ENCODE data around the gene DHDH.
A peak's percentile ranks its signal among the peaks of the same experiment; 100 is the strongest.
"Not testable (repeated sequence)": the region's sequence is repeated elsewhere in the genome, so short reads cannot be mapped to it uniquely, and the experiment has no call there.

Gene DHDH

DNA sequence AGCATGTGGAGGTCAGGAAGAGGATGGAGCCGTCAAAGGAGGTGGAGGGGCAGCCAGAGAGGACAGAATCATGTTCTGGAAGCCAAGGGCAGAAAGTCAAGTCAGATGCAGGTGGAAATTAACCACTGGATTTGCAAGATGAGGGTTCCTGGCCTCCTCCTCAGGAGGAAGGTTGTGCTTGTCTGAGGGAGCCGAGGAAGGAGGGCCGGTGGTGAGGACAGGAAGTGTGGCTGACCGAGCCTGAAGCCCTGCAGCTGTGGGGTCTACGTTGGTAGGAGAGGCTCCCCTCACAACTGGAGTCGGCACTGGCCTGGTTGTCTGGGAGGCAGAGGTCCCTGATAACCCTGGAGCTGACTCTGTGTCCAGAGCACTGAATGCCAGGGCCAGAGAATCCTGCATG is 15.4 kb upstream of the DHDH start:
- DNase-seq, result no peak

DNA sequence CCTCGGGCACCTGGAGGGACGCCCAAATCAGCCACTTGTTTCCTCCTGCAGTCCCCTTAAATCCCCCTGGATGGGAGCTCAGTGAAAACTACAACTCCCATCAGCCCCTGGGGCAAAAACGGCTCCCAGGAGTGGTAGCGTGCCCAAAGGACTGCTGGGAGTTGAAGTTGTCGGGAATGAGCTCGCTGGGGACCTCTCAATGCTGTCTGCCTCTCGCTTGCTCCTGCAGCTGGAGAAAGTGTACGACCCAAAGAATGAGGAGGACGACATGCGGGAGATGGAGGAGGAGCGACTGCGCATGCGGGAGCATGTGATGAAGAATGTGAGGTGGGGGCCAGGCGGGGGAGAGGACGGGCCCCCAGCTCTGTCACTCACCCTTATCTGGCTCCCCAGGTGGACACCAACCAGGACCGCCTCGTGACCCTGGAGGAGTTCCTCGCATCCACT is 14.7 kb upstream of the DHDH start:
- peak in 1 of 2 experiments; percentile 13 for DNase-seq

DNA sequence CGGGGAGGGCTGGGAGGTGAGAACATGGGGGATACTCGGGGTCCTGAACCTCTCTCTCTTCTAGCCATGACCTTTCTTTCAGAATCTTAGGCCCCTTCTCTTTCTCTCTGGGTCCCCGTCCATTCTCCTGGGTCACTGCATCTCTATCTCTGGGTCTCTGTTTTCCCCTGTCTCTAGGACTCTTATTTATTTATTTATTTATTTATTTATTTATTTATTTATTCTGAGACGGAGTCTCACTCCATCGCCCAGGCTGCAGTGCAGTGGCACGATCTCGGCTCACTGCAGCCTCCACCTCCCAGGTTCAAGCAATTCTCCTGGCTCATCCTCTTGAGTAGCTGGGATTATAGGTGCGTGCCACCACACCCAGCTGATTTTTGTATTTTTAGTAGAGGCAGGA is 14.2 kb upstream of the DHDH start:
- not testable (repeated sequence) for DNase-seq

DNA sequence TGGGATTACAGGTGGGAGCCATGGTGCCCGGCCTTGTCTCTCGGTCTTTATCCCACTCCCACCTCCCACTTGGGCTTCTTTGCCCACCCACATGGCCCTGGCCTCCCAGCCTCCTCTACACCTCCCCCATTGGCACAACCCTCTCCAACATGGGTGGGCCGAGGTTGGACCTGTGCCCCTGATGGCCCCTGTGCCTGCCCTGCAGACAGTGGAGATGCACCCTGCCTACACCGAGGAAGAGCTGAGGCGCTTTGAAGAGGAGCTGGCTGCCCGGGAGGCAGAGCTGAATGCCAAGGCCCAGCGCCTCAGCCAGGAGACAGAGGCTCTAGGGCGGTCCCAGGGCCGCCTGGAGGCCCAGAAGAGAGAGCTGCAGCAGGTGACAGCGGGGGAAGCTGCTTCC is 12.6 kb upstream of the DHDH start:
- DNase-seq, result no peak

- DNase-seq, result no peak
Observed at GRCh38 chr19:48921721-48922500, 11.6 kb upstream of the DHDH start.

- DNase-seq, result no peak
Observed at GRCh38 chr19:48922548-48923490, 10.7 kb upstream of the DHDH start.

GRCh38 chr19:48925240-48925843 is 8.2 kb upstream of the DHDH start:
- no peak for DNase-seq

DNA sequence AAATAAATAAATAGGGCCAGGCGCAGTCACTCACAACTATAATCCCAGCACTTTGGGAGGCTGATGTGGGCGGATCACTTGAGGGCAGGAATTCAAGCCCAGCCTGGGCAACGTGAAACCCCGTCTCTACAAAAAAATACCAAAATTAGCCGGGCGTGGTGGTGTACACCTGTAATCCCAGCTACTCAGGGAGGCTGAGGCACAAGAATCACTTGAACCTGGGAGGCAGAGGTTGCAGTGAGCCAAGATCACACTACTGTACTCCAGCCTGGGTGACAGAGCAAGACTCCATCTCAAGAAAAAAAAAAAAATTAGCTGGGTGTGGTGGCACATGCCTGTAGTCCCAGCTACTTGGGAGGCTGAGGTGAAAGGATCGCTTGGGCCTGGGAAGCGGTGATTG is 7.6 kb upstream of the DHDH start:
- DNase-seq, result not testable (repeated sequence)

DNA sequence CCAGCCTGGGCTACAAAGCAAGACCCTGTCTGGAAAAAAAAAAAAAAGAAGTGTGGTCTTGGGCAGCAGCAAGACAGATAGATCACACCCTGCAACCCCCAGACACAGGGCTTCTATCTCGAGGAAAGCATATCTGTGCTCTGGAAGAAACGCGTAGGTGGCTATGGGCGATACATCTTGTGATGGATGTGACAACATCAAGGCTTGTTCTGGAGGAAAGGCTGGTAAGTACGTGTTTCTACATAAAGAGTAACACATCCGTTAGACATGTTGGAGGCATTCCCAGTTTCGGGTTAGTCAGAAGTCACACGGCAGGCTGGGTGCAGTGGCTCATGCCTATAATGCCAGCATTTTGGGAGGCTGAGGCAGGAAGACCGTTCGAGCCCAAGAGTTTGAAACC is 6.6 kb upstream of the DHDH start:
- DNase-seq, result peak in 1 of 2 experiments; percentile 19

DNA sequence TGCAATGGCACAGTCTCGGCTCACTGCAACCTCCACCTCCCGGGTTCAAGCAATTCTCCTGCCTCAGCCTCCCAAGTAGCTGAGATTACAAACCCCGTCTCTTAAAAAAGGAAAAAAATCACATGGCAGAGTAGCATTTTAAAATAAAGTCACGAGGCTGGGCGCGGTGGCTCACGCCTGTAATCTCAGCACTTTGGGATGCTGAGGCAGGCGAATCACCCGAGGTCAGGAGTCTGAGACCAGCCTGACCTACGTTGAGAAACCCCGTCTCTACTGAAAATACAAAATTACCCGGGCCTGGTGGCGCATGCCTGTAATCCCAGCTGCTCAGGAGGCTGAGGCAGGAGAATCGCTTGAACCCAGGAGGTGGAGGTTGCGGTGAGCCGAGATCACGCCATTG is 5.8 kb upstream of the DHDH start:
- DNase-seq, result not testable (repeated sequence)

DNA sequence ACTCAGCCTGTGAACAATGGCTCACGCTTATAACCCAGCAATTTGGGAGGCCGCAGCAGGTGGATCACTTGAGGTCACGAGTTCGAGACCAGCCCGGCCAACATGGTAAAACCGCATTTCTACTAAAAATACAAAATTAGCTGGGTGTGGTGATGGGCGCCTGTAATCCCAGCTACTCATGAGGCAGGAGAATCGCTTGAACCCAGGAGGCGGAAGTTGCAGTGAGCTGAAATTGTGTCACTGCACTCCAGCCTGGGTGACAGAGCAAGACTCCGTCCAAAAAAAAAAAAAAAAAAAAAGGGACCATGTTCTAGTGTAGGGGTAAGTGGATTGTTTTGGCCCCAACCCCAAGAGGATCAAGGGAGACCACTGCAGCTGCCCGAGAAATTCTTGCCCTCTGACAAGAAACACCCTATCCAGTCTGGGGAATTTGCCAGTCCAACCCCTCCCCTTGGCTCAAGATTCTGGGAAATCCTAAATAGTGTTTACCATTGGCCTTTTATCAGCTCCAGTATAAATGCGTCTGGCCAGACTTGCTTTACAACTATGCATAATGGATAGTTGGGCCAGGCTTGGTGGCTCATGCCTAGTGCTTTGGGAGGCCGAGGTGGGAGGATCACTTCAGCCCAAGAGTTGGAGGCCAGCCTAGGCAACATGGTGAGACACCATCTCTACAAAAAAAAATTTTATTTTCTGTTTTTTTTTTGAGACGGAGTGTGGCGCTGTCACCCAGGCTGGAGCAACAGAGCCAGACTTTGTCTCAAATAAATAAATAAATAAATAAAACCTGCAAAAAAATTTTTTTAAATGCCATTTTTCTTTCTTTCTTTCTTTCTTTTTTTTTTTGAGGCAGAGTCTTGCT is 5.1 kb upstream of the DHDH start:
- no peak for DNase-seq

- DNase-seq, result no peak
Observed at GRCh38 chr19:48934837-48935236, 1.3 kb downstream of the DHDH start.

DNA sequence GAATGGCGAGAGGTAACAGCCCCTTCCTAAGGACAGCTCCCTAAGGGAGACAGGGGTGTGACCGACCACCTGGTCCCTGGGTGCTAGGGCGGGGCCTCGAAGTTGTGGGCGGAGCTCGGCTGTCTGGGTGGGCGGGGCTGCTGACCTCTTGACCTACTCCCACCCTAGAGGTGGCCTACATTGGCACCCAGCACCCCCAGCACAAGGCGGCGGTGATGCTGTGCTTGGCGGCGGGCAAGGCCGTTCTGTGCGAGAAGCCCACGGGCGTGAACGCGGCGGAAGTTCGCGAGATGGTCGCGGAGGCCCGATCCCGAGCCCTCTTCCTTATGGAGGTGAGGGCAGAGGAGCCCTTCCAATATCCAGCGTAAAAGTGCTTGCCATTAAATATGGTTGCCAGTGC is 2.4 kb downstream of the DHDH start:
- DNase-seq, result no peak

GRCh38 chr19:48938256-48938655 is 4.8 kb downstream of the DHDH start:
- DNase-seq, result no peak

DNA sequence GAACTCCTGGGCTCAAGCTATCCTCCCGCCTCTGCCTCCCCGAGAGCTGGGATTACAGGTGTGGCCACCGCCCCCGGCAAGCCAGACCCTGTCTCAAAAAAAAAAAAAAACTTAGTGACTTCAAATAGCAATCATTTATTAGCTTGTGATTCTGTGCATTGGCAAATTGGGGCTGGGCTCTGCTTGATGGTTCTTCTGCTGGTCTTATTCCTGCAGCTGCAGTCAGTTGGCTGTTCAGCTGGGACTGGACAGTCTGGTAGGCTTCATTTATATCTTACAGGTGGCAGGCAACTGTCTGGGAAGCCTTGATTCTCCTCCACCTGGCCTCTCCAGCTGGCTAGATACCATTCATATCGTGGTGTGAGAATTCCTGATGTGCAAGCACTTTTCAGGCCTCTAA is 7.4 kb downstream of the DHDH start:
- no peak for DNase-seq

DNA sequence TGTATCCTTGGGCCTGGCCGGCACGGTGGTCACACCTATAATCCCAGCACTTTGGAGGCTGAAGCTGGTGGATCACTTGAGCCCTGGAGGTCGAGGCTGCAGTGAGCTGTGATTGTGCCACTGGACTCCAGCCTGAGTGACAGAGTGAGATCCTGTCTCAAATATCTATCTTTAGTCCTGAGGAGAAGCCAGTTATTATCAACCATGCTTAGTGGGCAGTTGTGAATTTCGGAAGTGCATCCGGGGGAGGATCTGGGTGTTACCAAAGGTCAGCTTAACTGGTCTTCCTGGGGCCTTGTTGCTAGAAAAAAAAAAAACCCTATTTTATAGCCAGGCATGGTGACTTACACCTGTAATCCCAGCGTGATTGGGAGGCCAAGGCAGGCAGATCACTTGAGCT is 9.6 kb downstream of the DHDH start:
- no peak for DNase-seq

DNA sequence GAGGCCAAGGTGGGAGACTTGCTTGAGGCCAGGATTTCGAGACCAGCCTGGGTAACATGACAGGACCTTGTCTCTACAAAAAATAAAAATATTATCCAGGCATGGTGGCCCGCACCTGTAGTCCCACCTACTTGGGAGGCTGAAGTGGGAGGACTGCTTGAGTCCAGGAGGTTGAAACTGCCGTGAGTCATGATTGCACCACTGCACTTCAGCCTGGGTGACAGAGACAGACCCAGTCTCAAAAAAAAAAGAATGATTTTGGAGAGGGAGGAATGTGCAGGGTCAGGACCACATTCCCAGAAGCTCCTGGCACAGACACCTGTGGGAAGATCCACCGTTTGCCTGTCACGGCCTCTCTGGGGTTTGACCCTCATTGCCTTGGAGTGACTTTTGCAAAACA is 11.9 kb downstream of the DHDH start:
- DNase-seq, result no peak

DNA sequence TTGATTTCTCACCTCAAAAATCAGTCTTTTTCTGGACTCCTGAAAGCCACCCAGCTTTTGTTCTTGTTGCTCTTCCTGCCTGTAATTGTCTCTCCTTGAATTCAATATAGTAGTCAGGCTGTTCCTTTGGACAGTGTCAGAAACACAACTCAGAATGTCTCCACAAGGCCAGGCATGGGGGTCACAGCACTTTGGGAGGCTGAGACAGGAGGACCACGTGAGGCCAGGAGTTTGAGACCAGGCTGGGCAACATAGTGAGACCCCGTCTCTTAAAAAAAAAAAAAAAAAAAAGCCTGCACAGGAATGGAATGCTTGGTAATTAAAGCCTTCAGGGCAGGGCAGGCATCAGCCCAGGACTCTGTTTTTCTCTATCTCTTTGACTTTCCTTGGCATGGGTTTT is 12.3 kb downstream of the DHDH start:
- DNase-seq, result no peak

GRCh38 chr19:48946463-48947257 is 13.2 kb downstream of the DHDH start:
- no peak for DNase-seq

GRCh38 chr19:48947258-48947542 is 13.7 kb downstream of the DHDH start:
- DNase-seq, result no peak

- no peak for DNase-seq
Observed at GRCh38 chr19:48950159-48950558, 16.7 kb downstream of the DHDH start.
